GM12878 (cell line): ENCODE results near the gene MSRB1.

Source experiments
- DPF2 ChIP-seq: fragments of 450-650 bp; IDR thresholded peaks from 2 replicates; pipeline ENCODE4 v1.6.1; 2017; ENCODE audit warnings: mild to moderate bottlenecking
- GABPA ChIP-seq: IDR thresholded peaks from 2 replicates; pipeline ENCODE4 v1.6.1; 2014; ENCODE audit warnings: antibody characterized with exemption, low read depth, mild to moderate bottlenecking, inconsistent platforms
- HDAC2 ChIP-seq: fragments of 200-600 bp; sonication (generic); IDR thresholded peaks from 2 replicates; pipeline ENCODE4 v1.6.1; 2017
- POLR2A ChIP-seq: IDR thresholded peaks from 2 replicates; pipeline ENCODE4 v1.6.1; 2011; ENCODE audit warnings: low read depth, mild to moderate bottlenecking, low read length
- SREBF2 ChIP-seq: IDR thresholded peaks from 2 replicates; pipeline ENCODE4 v1.6.1; 2012; ENCODE audit warnings: mild to moderate bottlenecking, low read length
- TAF1 ChIP-seq: IDR thresholded peaks from 2 replicates; pipeline ENCODE4 v1.6.1; 2011; ENCODE audit warnings: mild to moderate bottlenecking, low read depth, low read length, borderline replicate concordance
- ZNF274 ChIP-seq: IDR thresholded peaks from one replicate; pipeline ENCODE4 v1.8.0; 2011; ENCODE audit not compliant: insufficient read length, insufficient read depth
- ZSCAN29 ChIP-seq: fragments of 450-650 bp; IDR thresholded peaks from 2 replicates; pipeline ENCODE4 v1.6.1; 2017; ENCODE audit warnings: mild to moderate bottlenecking, moderate library complexity
- TF ChIP-seq, protein P1 (sequence below), 3 experiments: IDR thresholded peaks in 2 of 3; conservative IDR thresholded peaks in 1 of 3; 2 replicates each; pipeline ENCODE4 v1.5.1; 2011; ENCODE audit warnings: low read depth in 3 of 3, low read length in 3 of 3, mild to moderate bottlenecking in 3 of 3, control low read depth in 2 of 3, moderate library complexity in 2 of 3, inconsistent platforms in 1 of 3, mixed read lengths in 1 of 3; ENCODE audit not compliant: control insufficient read depth in 2 of 3, insufficient read depth in 1 of 3; ENCODE audit errors: extremely low read depth in 1 of 3
- TF ChIP-seq, protein P2 (sequence below): IDR thresholded peaks from 2 replicates; pipeline ENCODE4 v1.6.1; 2012; ENCODE audit warnings: low read depth, low read length, improper control_type of control experiment
- TF ChIP-seq, protein P3 (sequence below): fragments of 450-650 bp; IDR thresholded peaks from 2 replicates; pipeline ENCODE4 v1.6.1; 2017; ENCODE audit warnings: mild to moderate bottlenecking, moderate library complexity

DNA sequence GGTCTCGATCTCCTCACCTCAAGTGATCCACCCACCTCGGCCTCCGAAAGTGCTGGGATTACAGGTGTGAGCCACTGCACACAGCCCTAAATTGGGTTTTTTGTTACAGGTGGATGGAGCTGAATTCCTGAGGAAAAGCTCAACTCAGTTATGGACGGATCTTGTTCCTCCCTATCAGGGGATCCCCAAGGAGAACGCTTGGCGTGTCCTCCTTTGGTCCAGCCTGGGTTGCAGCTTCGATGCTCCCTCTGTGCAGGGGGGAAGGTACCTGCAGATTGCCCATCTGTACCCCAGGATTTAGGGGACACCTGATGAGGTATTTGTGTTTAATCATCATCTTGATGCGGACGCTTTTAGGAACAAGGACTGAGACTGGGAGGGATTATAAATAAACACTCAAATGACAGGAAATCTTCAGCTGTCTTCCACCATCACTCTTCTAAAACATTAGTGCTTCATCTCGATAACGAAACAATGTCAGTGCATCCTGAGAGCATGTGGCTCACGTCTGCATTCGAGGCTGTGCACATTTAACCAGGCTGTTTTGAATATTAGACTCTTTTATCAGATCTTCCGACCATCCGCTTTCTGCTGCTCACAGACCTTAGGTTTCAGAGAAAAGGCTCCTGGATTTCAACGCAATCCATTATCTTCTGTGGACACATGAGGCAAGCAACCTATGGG, 52.8 kb downstream of the MSRB1 start:
- TF ChIP-seq, protein P1, sequence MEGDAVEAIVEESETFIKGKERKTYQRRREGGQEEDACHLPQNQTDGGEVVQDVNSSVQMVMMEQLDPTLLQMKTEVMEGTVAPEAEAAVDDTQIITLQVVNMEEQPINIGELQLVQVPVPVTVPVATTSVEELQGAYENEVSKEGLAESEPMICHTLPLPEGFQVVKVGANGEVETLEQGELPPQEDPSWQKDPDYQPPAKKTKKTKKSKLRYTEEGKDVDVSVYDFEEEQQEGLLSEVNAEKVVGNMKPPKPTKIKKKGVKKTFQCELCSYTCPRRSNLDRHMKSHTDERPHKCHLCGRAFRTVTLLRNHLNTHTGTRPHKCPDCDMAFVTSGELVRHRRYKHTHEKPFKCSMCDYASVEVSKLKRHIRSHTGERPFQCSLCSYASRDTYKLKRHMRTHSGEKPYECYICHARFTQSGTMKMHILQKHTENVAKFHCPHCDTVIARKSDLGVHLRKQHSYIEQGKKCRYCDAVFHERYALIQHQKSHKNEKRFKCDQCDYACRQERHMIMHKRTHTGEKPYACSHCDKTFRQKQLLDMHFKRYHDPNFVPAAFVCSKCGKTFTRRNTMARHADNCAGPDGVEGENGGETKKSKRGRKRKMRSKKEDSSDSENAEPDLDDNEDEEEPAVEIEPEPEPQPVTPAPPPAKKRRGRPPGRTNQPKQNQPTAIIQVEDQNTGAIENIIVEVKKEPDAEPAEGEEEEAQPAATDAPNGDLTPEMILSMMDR (IDR thresholded peaks at IDR 0.05 in 2 of 3, conservative IDR thresholded peaks at IDR 0.05 in 1 of 3; ENCODE audit: control insufficient read depth in 2 of 3, extremely low read depth in 1 of 3, insufficient read depth in 1 of 3, low read depth in 3 of 3, low read length in 3 of 3) = no peak
- TF ChIP-seq ZSCAN29 (no peak), GABPA (no peak), POLR2A (no peak), TAF1 (no peak), DPF2 (no peak), ZNF274 (no peak), SREBF2 (no peak), HDAC2 (no peak)
- TF ChIP-seq, protein P2, sequence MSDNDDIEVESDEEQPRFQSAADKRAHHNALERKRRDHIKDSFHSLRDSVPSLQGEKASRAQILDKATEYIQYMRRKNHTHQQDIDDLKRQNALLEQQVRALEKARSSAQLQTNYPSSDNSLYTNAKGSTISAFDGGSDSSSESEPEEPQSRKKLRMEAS = no peak
- TF ChIP-seq, protein P3, sequence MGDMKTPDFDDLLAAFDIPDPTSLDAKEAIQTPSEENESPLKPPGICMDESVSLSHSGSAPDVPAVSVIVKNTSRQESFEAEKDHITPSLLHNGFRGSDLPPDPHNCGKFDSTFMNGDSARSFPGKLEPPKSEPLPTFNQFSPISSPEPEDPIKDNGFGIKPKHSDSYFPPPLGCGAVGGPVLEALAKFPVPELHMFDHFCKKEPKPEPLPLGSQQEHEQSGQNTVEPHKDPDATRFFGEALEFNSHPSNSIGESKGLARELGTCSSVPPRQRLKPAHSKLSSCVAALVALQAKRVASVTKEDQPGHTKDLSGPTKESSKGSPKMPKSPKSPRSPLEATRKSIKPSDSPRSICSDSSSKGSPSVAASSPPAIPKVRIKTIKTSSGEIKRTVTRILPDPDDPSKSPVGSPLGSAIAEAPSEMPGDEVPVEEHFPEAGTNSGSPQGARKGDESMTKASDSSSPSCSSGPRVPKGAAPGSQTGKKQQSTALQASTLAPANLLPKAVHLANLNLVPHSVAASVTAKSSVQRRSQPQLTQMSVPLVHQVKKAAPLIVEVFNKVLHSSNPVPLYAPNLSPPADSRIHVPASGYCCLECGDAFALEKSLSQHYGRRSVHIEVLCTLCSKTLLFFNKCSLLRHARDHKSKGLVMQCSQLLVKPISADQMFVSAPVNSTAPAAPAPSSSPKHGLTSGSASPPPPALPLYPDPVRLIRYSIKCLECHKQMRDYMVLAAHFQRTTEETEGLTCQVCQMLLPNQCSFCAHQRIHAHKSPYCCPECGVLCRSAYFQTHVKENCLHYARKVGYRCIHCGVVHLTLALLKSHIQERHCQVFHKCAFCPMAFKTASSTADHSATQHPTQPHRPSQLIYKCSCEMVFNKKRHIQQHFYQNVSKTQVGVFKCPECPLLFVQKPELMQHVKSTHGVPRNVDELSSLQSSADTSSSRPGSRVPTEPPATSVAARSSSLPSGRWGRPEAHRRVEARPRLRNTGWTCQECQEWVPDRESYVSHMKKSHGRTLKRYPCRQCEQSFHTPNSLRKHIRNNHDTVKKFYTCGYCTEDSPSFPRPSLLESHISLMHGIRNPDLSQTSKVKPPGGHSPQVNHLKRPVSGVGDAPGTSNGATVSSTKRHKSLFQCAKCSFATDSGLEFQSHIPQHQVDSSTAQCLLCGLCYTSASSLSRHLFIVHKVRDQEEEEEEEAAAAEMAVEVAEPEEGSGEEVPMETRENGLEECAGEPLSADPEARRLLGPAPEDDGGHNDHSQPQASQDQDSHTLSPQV = no peak
